Stimulated activated naive CD4-positive, alpha-beta T cell (primary cell): Measurements from ENCODE around the gene NF2.

Experiments
- DNase-seq, 6 experiments: peaks; one replicate each; lab custom pipeline; 2025; lab: John Stamatoyannopoulos, UW

NF2 gene

GRCh38 chr22:29702931-29703501, 99.6 kb downstream of the NF2 start:
- DNase-seq, result no peak

- no peak for DNase-seq
These were observed 100.2 kb downstream of the NF2 start for GRCh38 chr22:29703569-29704195.

- no peak for DNase-seq
These were observed 101.3 kb downstream of the NF2 start for GRCh38 chr22:29704528-29705285.

GRCh38 chr22:29705651-29706050, 102.2 kb downstream of the NF2 start:
- no peak for DNase-seq

- DNase-seq, result no peak
These were observed 103.1 kb downstream of the NF2 start for GRCh38 chr22:29706486-29706885.

GRCh38 chr22:29707010-29707409, 103.6 kb downstream of the NF2 start:
- DNase-seq, result no peak

GRCh38 chr22:29707471-29707870, 104.0 kb downstream of the NF2 start:
- DNase-seq, result no peak

GRCh38 chr22:29710193-29710592, 106.8 kb downstream of the NF2 start:
- DNase-seq, result no peak

- DNase-seq, result no peak
These were observed 107.6 kb downstream of the NF2 start for GRCh38 chr22:29710922-29711593.

- no peak for DNase-seq
These were observed 108.7 kb downstream of the NF2 start for GRCh38 chr22:29712119-29712518.

- no peak for DNase-seq
These were observed 109.8 kb downstream of the NF2 start for GRCh38 chr22:29713156-29713727.

- no peak for DNase-seq
These were observed 111.8 kb downstream of the NF2 start for GRCh38 chr22:29715240-29715639.

GRCh38 chr22:29715705-29716104, 112.3 kb downstream of the NF2 start:
- DNase-seq, result no peak

GRCh38 chr22:29716814-29717545, 113.5 kb downstream of the NF2 start:
- no peak for DNase-seq

GRCh38 chr22:29717789-29718188, 114.4 kb downstream of the NF2 start:
- no peak for DNase-seq

- no peak for DNase-seq
These were observed 115.8 kb downstream of the NF2 start for GRCh38 chr22:29718949-29719898.

- DNase-seq, result no peak
These were observed 116.6 kb downstream of the NF2 start, which contains the start of gene CABP7 for GRCh38 chr22:29719899-29720645. CABP7 (plus strand) TSS chr22:29720003; CDS start chr22:29720425, 422 bp downstream.

GRCh38 chr22:29720811-29721323, 117.4 kb downstream of the NF2 start:
- DNase-seq, result no peak

GRCh38 chr22:29722151-29722550, 118.7 kb downstream of the NF2 start:
- DNase-seq, result no peak

GRCh38 chr22:29722587-29722986, 119.2 kb downstream of the NF2 start:
- DNase-seq, result no peak
